Gastroesophageal sphincter (tissue), 3 donors: Measurements from ENCODE around the gene NAALADL1.
A peak's percentile ranks its signal among the peaks of the same experiment; 100 is the strongest.

Source experiments
- EP300 ChIP-seq: sonication (generic); formaldehyde crosslinking; IDR thresholded peaks from one replicate; pipeline ENCODE4 v1.6.1; 2017; ENCODE audit warnings: antibody characterized with exemption, mild to moderate bottlenecking
- POLR2A ChIP-seq, 2 donors: fragments of 450-650 bp; IDR thresholded peaks; one replicate each; pipeline ENCODE4 v1.6.1; 2017; ENCODE audit warnings: antibody characterized with exemption in 2 of 2, mild to moderate bottlenecking in 2 of 2, moderate library complexity in 1 of 2
- TF ChIP-seq, protein P1 (sequence below), 4 experiments: fragments of 200-600 bp in 2 of 4; fragments of 450-650 bp in 2 of 4; sonication (generic) in 1 of 4; IDR thresholded peaks; one replicate each; pipeline ENCODE4 v1.5.1; 2017 to 2019; ENCODE audit warnings: antibody characterized with exemption in 4 of 4, mild to moderate bottlenecking in 2 of 4, moderate library complexity in 2 of 4

DNA sequence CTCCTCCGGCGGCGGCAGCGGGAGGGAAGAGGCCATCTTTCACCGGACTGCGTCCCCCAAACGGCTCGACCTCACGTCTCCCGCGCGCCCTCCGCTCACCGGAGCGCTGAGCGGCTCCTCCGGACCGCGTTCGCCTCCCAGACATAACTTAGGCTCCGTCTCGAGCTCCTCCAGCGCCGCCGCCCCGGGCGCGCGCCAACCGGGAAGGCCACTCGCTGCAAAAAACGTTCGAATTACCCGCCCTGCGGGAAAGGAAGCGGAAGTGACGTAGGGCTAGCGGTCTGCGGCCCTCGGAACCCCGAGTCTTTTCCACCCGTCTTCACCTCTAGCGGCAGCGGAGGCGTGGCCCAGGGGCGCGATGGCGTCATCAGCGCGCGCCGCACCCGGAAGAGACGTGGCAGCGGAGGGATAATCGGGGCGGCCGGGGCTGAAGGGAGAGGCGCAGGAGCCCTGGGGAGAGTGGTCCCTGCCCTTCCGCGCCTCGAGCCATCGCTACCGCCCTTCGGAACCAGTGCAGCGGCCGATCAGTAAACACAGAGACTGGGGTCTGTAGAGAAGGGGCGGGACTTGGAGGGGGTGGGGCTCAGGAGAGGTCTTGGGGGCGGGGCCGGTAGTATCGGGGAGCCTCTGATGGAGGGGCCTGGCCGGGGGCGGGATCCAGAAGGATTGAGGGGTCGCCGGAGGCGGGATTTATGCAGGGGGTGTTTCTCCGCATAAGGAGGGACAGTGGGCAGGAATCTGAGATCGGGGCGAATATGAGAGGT, 25.7 kb upstream of the NAALADL1 start, which contains the start of the genes CDCA5 and ZFPL1:
- TF ChIP-seq, protein P1, sequence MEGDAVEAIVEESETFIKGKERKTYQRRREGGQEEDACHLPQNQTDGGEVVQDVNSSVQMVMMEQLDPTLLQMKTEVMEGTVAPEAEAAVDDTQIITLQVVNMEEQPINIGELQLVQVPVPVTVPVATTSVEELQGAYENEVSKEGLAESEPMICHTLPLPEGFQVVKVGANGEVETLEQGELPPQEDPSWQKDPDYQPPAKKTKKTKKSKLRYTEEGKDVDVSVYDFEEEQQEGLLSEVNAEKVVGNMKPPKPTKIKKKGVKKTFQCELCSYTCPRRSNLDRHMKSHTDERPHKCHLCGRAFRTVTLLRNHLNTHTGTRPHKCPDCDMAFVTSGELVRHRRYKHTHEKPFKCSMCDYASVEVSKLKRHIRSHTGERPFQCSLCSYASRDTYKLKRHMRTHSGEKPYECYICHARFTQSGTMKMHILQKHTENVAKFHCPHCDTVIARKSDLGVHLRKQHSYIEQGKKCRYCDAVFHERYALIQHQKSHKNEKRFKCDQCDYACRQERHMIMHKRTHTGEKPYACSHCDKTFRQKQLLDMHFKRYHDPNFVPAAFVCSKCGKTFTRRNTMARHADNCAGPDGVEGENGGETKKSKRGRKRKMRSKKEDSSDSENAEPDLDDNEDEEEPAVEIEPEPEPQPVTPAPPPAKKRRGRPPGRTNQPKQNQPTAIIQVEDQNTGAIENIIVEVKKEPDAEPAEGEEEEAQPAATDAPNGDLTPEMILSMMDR (IDR thresholded peaks at IDR 0.05), result peak in 1 of 4 experiments; percentile 13
- TF ChIP-seq EP300 (no peak), POLR2A (IDR thresholded peaks at IDR 0.05) (peak; percentile 52 to 60)
